Measurements from ENCODE around the gene BMPR2. TPM values are rescaled to one million over a fixed set of nuclear protein-coding genes. Genes with fewer than 3 reads are reported as not detected.

The BMPR2 gene
- total and polyA plus RNA-seq, 10 donors: 3.2 to 71.3 (median 50.4) TPM

DNA sequence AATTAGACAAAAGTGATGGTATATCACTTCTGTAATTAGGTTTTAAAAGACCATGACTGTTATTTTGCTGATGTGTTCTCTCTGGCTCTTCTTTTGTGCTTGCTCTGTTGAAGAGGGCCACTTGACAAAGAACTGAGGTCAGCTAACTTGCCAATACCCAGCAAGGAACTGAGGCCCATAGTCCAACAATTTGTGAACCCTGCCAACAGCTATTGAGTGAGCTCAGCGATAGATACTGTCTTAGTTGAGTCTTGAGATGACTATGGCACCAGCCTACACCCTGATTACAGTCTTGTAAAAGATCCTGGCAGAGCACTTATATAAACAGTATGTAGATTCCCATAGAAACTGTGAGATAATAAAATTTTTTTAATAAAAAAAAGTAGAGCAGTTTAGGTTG is 103.0 kb downstream of the BMPR2 start:
- Histone ChIP-seq H3K36me3 (no peaks in the 10 kb centered on the region), H3K4me1 (no peaks in the 10 kb centered on the region), H3K4me3 (no peak overlapping the region), H3K9me3 (no peaks in the 10 kb centered on the region), H3K27ac (no peak overlapping the region), H3K27me3 (replicated peaks in 1 of 7) (no peaks in the 10 kb centered on the region)
- TF ChIP-seq CTCF (IDR thresholded peaks at IDR 0.05 in 8 of 11, conservative IDR thresholded peaks at IDR 0.05 in 3 of 11) (no peak), POLR2A (IDR thresholded peaks at IDR 0.05) (no peak), POLR2AphosphoS5 (IDR thresholded peaks at IDR 0.05) (no peak)
- intact Hi-C loops (cut with DNase I; ENCODE audit: low total_unique reads): no loop called here
- DNase-seq: no peak
- WGBS, 5 donors: 65 to 86% (median 76%) methylated on average over 1 of the region's 1 CpG

DNA sequence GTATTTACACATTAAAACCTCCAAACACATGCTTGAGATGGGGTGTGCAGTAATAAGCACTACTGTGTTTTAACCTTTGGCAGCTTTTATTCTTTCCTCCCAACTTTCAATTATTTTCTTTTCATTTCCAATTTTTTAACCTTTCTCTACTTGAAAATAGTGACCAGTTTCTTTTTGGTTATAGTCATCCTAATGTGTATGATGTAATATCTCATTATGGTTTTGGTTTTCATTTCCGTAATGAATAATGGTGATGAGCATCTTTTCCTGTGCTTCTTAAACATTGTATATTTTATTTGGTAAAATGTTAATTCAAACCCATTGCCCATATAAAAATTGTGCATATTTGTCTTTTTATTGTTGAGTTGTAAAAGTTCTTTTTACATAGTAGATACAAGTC is 103.5 kb downstream of the BMPR2 start:
- TF ChIP-seq CTCF (IDR thresholded peaks at IDR 0.05 in 8 of 11, conservative IDR thresholded peaks at IDR 0.05 in 3 of 11): no peak
- TF ChIP-seq POLR2AphosphoS5 (IDR thresholded peaks at IDR 0.05): no peak
- no peak for TF ChIP-seq POLR2A (IDR thresholded peaks at IDR 0.05)
- no peak for DNase-seq
- no peaks in the 10 kb centered on the region for H3K27me3 ChIP-seq (replicated peaks in 1 of 7)
- H3K4me3 ChIP-seq: no peak overlapping the region
- H3K36me3 ChIP-seq: no peaks in the 10 kb centered on the region
- WGBS, 5 donors: 67 to 76% (median 71%) methylated on average over 1 of the region's 1 CpG
- intact Hi-C loops (cut with DNase I; ENCODE audit: low total_unique reads): no loop called here
- no peaks in the 10 kb centered on the region for H3K4me1 ChIP-seq
- H3K9me3 ChIP-seq: no peaks in the 10 kb centered on the region
- H3K27ac ChIP-seq: no peak overlapping the region

GRCh38 chr2:202486351-202486750 is 110.2 kb downstream of the BMPR2 start:
- intact Hi-C loops (cut with DNase I; ENCODE audit: low total_unique reads): no loop called here
- no peak for TF ChIP-seq POLR2A (IDR thresholded peaks at IDR 0.05)
- no peak for TF ChIP-seq POLR2AphosphoS5 (IDR thresholded peaks at IDR 0.05)
- TF ChIP-seq CTCF (IDR thresholded peaks at IDR 0.05 in 8 of 11, conservative IDR thresholded peaks at IDR 0.05 in 3 of 11): no peak

DNA sequence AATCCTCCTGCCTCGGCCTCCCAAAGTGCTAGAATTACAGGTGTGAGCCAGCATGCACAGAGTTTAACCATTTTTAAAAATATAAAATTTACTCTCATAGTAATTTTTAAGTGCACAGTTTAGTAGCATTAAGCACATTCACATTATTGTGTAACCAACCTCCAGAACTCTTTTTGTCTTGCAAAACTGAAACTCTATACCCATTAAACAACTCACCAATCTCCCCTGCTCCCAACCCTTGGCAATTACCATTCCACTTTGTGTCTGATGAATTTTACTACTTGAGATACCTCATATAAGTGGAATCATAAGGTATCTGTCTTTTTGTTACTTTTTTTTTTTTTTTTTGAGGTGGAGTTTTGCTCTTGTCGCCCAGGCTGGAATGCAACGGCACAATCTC is 112.5 kb downstream of the BMPR2 start:
- Histone ChIP-seq H3K4me1 (peaks cover 0 to 5% (median 0%) of the 10 kb centered on the region in 6 donors), H3K27ac (no peak overlapping the region), H3K36me3 (peaks cover 0 to 13% (median 0%) of the 10 kb centered on the region in 6 donors), H3K9me3 (no peaks in the 10 kb centered on the region), H3K4me3 (no peak overlapping the region), H3K27me3 (replicated peaks in 1 of 7) (no peaks in the 10 kb centered on the region)
- WGBS, 5 donors: 98 to 100% (median 99%) methylated on average over 3 of the region's 3 CpGs
- no peak for DNase-seq
- TF ChIP-seq CTCF (IDR thresholded peaks at IDR 0.05 in 8 of 11, conservative IDR thresholded peaks at IDR 0.05 in 3 of 11): no peak
- no peak for TF ChIP-seq POLR2A (IDR thresholded peaks at IDR 0.05)
- no peak for TF ChIP-seq POLR2AphosphoS5 (IDR thresholded peaks at IDR 0.05)
- intact Hi-C loops (cut with DNase I; ENCODE audit: low total_unique reads): no loop called here

More at GRCh38 chr2:202486351-202486750, 110.2 kb downstream of the BMPR2 start:
- Histone ChIP-seq H3K4me1 (no peaks in the 10 kb centered on the region), H3K4me3 (no peak overlapping the region), H3K27ac (no peak overlapping the region), H3K9me3 (no peaks in the 10 kb centered on the region), H3K36me3 (peaks cover 0 to 13% (median 0%) of the 10 kb centered on the region in 6 donors), H3K27me3 (replicated peaks in 1 of 7) (no peaks in the 10 kb centered on the region)
- no peak for DNase-seq
- 94 to 98% (median 96%) methylated on average over 8 of the region's 8 CpGs for WGBS, 5 donors
